ENCODE data around the gene ST7.

Gene ST7

GRCh38 chr7:117082647-117083046, 129.3 kb downstream of the ST7 start:
- no peak for ATAC-seq
- TF ChIP-seq PPARA (CRISPR knock-in tag; IDR thresholded peaks at IDR 0.05; ENCODE audit: borderline replicate concordance) = no peak
- TF ChIP-seq TOX (CRISPR knock-in tag; IDR thresholded peaks at IDR 0.05; ENCODE audit: borderline replicate concordance) = no peak
- TF ChIP-seq ZFP3 (CRISPR knock-in tag; IDR thresholded peaks at IDR 0.05) = no peak
- TF ChIP-seq SNAI2 (CRISPR knock-in tag; IDR thresholded peaks at IDR 0.05) = no peak
- no peak for TF ChIP-seq RARB (CRISPR knock-in tag; IDR thresholded peaks at IDR 0.05)
- no peak for TF ChIP-seq CSRNP3 (CRISPR knock-in tag; IDR thresholded peaks at IDR 0.05)
- no peak for TF ChIP-seq ZC3H10 (CRISPR knock-in tag; IDR thresholded peaks at IDR 0.05)
- no peak for TF ChIP-seq ZNF70 (CRISPR knock-in tag; IDR thresholded peaks at IDR 0.05)

- TF ChIP-seq ZNF8 (CRISPR knock-in tag; IDR thresholded peaks at IDR 0.05) (no peak), TOX (CRISPR knock-in tag; IDR thresholded peaks at IDR 0.05; ENCODE audit: borderline replicate concordance) (no peak), CREB5 (CRISPR knock-in tag; IDR thresholded peaks at IDR 0.05; ENCODE audit: low read depth) (no peak), POU6F1 (CRISPR knock-in tag; IDR thresholded peaks at IDR 0.05; ENCODE audit: borderline replicate concordance, low read depth) (no peak), SNAI2 (CRISPR knock-in tag; IDR thresholded peaks at IDR 0.05) (no peak), OSR1 (CRISPR knock-in tag; IDR thresholded peaks at IDR 0.05) (no peak), ZFP3 (CRISPR knock-in tag; IDR thresholded peaks at IDR 0.05) (no peak), PATZ1 (CRISPR knock-in tag; IDR thresholded peaks at IDR 0.05; ENCODE audit: borderline replicate concordance) (no peak), ZNF70 (CRISPR knock-in tag; IDR thresholded peaks at IDR 0.05) (no peak), ZNF565 (CRISPR knock-in tag; conservative IDR thresholded peaks at IDR 0.05; ENCODE audit: low read depth) (no peak), ISL1 (CRISPR knock-in tag; IDR thresholded peaks at IDR 0.05) (no peak), ARNTL (CRISPR knock-in tag; IDR thresholded peaks at IDR 0.05; ENCODE audit: borderline replicate concordance, low read depth) (no peak), TSHZ2 (CRISPR knock-in tag; IDR thresholded peaks at IDR 0.05) (no peak), ESRRG (CRISPR knock-in tag; IDR thresholded peaks at IDR 0.05) (no peak), GLIS3 (CRISPR knock-in tag; IDR thresholded peaks at IDR 0.05) (no peak), CSDC2 (CRISPR knock-in tag; IDR thresholded peaks at IDR 0.05) (no peak), PPARA (CRISPR knock-in tag; IDR thresholded peaks at IDR 0.05; ENCODE audit: borderline replicate concordance) (no peak), BACH2 (CRISPR knock-in tag; IDR thresholded peaks at IDR 0.05; ENCODE audit: borderline replicate concordance) (no peak)
- no peak for ATAC-seq
Measured at GRCh38 chr7:117083648-117084047, 130.3 kb downstream of the ST7 start.

- TF ChIP-seq ZFP3 (CRISPR knock-in tag; IDR thresholded peaks at IDR 0.05) (no peak), ZC3H10 (CRISPR knock-in tag; IDR thresholded peaks at IDR 0.05) (no peak), CSRNP3 (CRISPR knock-in tag; IDR thresholded peaks at IDR 0.05) (no peak), ZNF8 (CRISPR knock-in tag; IDR thresholded peaks at IDR 0.05) (no peak)
Measured at GRCh38 chr7:117084286-117084685, 131.0 kb downstream of the ST7 start.

More at GRCh38 chr7:117084286-117084685, 131.0 kb downstream of the ST7 start:
- ATAC-seq = no peak; the same call in 2 of the 3 replicates

Data from SK-N-SH treated with all-trans-retinoic acid at 6 μM for 48 hours (cell line).